Measurements from ENCODE around the gene TTN. TPM values are rescaled to one million over a fixed set of nuclear protein-coding genes. Genes with fewer than 3 reads are reported as not detected.

The TTN gene
- total and polyA plus RNA-seq, 2 of the 8 experiments (the other 6 are each of a cell fraction or from before 2014, with no cell fraction given), result 0.30 to 9.7 TPM

DNA sequence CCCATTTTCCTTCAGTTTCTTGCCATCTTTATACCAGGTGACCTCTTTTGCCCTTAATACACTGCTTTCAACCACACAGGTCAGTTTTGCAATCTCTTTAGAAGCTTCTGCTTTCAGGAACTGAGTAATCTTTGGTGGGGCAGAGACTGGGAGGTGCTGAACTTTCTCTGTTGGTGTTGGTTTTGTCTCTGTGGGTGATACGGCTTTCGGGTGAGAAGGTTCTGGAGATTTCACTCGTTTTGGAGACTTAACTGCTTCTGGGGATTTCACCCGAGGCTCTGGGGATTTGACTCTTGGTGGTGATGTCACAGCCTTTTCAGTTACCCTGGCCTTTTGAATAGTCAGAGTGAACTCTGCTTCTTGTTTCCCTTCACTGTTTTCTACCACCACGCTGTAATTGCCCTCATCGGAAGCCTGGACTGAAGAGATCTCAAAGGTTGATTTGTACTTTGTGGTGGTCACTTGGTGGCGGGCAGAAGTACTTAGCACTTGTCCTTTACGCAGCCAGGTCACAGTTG lies 276.5 kb downstream of the TTN start:
- Histone ChIP-seq H3K23me2 (ENCODE audit: low read depth, low read length) (no peaks in the 10 kb centered on the region), H4K5ac (ENCODE audit: insufficient read length, low read depth, low read length) (no peak overlapping the region), H2AFZ (ENCODE audit: low read length) (no peak overlapping the region), H3K36me3 (ENCODE audit: control insufficient read depth in 2 of 4, insufficient read depth in 4 of 4, low read length in 3 of 4) (peaks cover 0 to 29% (median 16%) of the 10 kb centered on the region in 4 experiments; a peak in 6 of 8 replicates), H2BK15ac (ENCODE audit: low read length) (no peak overlapping the region), H3K4ac (replicated peaks; ENCODE audit: insufficient read length, low read depth, low read length) (no peak overlapping the region), H3K56ac (replicated peaks; ENCODE audit: insufficient read length, low read depth, low read length) (no peak overlapping the region), H3K4me1 (replicated peaks in 1 of 4; ENCODE audit: control insufficient read depth in 3 of 4, insufficient read depth in 4 of 4, low read length in 3 of 4) (peaks cover 0 to 3% (median 0%) of the 10 kb centered on the region in 4 experiments; a peak in 1 of 7 replicates), H3K79me1 (ENCODE audit: low read depth, low read length) (peaks cover 17% of the 10 kb centered on the region), H2BK20ac (ENCODE audit: low read length) (no peak overlapping the region), H3K27me3 (replicated peaks in 1 of 4; ENCODE audit: control insufficient read depth in 3 of 4, extremely low read depth in 1 of 4, insufficient read depth in 3 of 4, low read length in 3 of 4) (no peaks in the 10 kb centered on the region), H4K20me1 (replicated peaks in 1 of 2; ENCODE audit: control insufficient read depth in 1 of 2, insufficient read depth in 2 of 2, low read length in 2 of 2) (peaks cover 0 to 7% of the 10 kb centered on the region in 2 experiments), H3K9me3 (ENCODE audit: insufficient read depth in 2 of 2, low read depth in 1 of 2, low read length in 1 of 2) (no peaks in the 10 kb centered on the region), H3K4me3 (ENCODE audit: extremely low read depth in 1 of 4, insufficient read depth in 2 of 4, low read depth in 3 of 4, low read length in 4 of 4) (no peak overlapping the region), H3K4me2 (ENCODE audit: insufficient read depth in 1 of 2, low read depth in 2 of 2, low read length in 2 of 2) (no peak overlapping the region), H3K23ac (ENCODE audit: insufficient read length) (no peak overlapping the region), H2BK5ac (ENCODE audit: low read depth, low read length) (no peak overlapping the region), H4K91ac (replicated peaks; ENCODE audit: insufficient read length, low read length) (no peak overlapping the region), H3K18ac (ENCODE audit: extremely low read depth, low read length) (no peak overlapping the region), H3K14ac (ENCODE audit: insufficient read length) (no peak overlapping the region), H4K8ac (ENCODE audit: extremely low read depth, insufficient read depth, low read length) (no peak overlapping the region), H2BK12ac (ENCODE audit: low read depth, low read length) (no peak overlapping the region), H2AK5ac (ENCODE audit: low read depth, low read length) (no peak overlapping the region), H3K9ac (replicated peaks in 1 of 4; ENCODE audit: extremely low read depth in 1 of 4, low read depth in 3 of 4, low read length in 3 of 4) (no peak overlapping the region), H3K79me2 (ENCODE audit: control insufficient read depth in 1 of 2, insufficient read depth in 2 of 2, low read length in 2 of 2) (peaks cover 5 to 76% of the 10 kb centered on the region in 2 experiments; a peak in 3 of 4 replicates), H3K27ac (ENCODE audit: low read depth, low read length) (no peak overlapping the region), H2BK120ac (replicated peaks; ENCODE audit: low read depth, low read length) (no peak overlapping the region)
- no peak for DNase-seq (ENCODE audit: low read depth in 1 of 2, low spot score in 2 of 2)
- 89% methylated on average over 8 of the region's 8 CpGs; no CpG with 5 or more reads in 1 of the 2 experiments for WGBS, 2 experiments (ENCODE audit: extremely low coverage in 1 of 2, insufficient coverage in 1 of 2, insufficient read length in 1 of 2, insufficient replicate concordance in 2 of 2, low coverage in 1 of 2, low lambda C conversion rate in 2 of 2, missing lambda C conversion rate in 1 of 2)
- POLR2A ChIA-PET (ENCODE audit: partially characterized antibody), result interaction anchor here (1.0 kb wide), 1 partner anchor 16 kb away, joined by 4 read pairs; no protein-coding TSS in a partner anchor
- no peak for FAIRE-seq
- CTCF ChIA-PET (ENCODE audit: partially characterized antibody), result interaction anchor here (0.6 to 1.2 kb wide), 3 partner anchors 8 to 20 kb away, joined by 3 read pairs; no protein-coding TSS in a partner anchor
- TF ChIP-seq, protein P1, sequence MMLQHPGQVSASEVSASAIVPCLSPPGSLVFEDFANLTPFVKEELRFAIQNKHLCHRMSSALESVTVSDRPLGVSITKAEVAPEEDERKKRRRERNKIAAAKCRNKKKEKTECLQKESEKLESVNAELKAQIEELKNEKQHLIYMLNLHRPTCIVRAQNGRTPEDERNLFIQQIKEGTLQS (IDR thresholded peaks at IDR 0.05; ENCODE audit: insufficient read depth, low read depth, low read length), result no peak
- TF ChIP-seq JUN (IDR thresholded peaks at IDR 0.05; ENCODE audit: low read depth, low read length) (no peak), SP4 (IDR thresholded peaks at IDR 0.05; ENCODE audit: low read length) (no peak), TBP (IDR thresholded peaks at IDR 0.05; ENCODE audit: low read depth, low read length) (no peak), GTF2F1 (IDR thresholded peaks at IDR 0.05; ENCODE audit: borderline replicate concordance, low read depth, low read length) (no peak), CBX5 (IDR thresholded peaks at IDR 0.05; ENCODE audit: low read depth, low read length) (no peak), HDAC6 (IDR thresholded peaks at IDR 0.05; ENCODE audit: low read depth, low read length) (no peak), ZNF274 (IDR thresholded peaks at IDR 0.05; ENCODE audit: borderline replicate concordance, extremely low read depth, low read length) (no peak), EGR1 (IDR thresholded peaks at IDR 0.05; ENCODE audit: borderline replicate concordance, low read depth, low read length) (no peak), TEAD4 (IDR thresholded peaks at IDR 0.05; ENCODE audit: low read depth, low read length) (no peak), SP1 (IDR thresholded peaks at IDR 0.05; ENCODE audit: low read depth, low read length) (no peak), SP2 (IDR thresholded peaks at IDR 0.05; ENCODE audit: low read length) (no peak), CEBPB (IDR thresholded peaks at IDR 0.05; ENCODE audit: low read depth, low read length) (no peak)
- TF ChIP-seq, protein P2, sequence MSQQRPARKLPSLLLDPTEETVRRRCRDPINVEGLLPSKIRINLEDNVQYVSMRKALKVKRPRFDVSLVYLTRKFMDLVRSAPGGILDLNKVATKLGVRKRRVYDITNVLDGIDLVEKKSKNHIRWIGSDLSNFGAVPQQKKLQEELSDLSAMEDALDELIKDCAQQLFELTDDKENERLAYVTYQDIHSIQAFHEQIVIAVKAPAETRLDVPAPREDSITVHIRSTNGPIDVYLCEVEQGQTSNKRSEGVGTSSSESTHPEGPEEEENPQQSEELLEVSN (IDR thresholded peaks at IDR 0.05), result no peak

All from H1 (cell line).